Kidney tubule cell (primary cell): ENCODE results near the gene SQSTM1.

Source experiments
- DNase-seq: peaks from one replicate; pipeline ENCODE4 v3.0.0-alpha.2; 2018; ENCODE audit warnings: low spot score

Gene SQSTM1

GRCh38 chr5:179874136-179874535 is 53.4 kb downstream of the SQSTM1 start:
- no peak for DNase-seq

GRCh38 chr5:179874536-179875292 is 54.0 kb downstream of the SQSTM1 start:
- no peak for DNase-seq

- no peak for DNase-seq
These were observed 55.3 kb downstream of the SQSTM1 start for GRCh38 chr5:179875741-179876609.

GRCh38 chr5:179876610-179876952 is 55.9 kb downstream of the SQSTM1 start:
- DNase-seq: no peak

GRCh38 chr5:179878222-179879002 is 57.7 kb downstream of the SQSTM1 start:
- DNase-seq: peak; percentile 30

- DNase-seq: no peak
These were observed 58.4 kb downstream of the SQSTM1 start for GRCh38 chr5:179879003-179879689.

GRCh38 chr5:179879690-179880010 is 58.9 kb downstream of the SQSTM1 start:
- DNase-seq: no peak

GRCh38 chr5:179880066-179880650 is 59.5 kb downstream of the SQSTM1 start:
- DNase-seq: no peak

- no peak for DNase-seq
These were observed 60.3 kb downstream of the SQSTM1 start for GRCh38 chr5:179880848-179881590.

- no peak for DNase-seq
These were observed 61.6 kb downstream of the SQSTM1 start for GRCh38 chr5:179882338-179882737.

- no peak for DNase-seq
These were observed 62.5 kb downstream of the SQSTM1 start for GRCh38 chr5:179883163-179883562.

- no peak for DNase-seq
These were observed 64.9 kb downstream of the SQSTM1 start for GRCh38 chr5:179885491-179886090.

GRCh38 chr5:179886190-179886911 is 65.6 kb downstream of the SQSTM1 start:
- DNase-seq: no peak

- DNase-seq: no peak
These were observed 66.4 kb downstream of the SQSTM1 start for GRCh38 chr5:179887095-179887494.
